Omental fat pad (tissue), 4 donors: ENCODE data around the gene RASL10A. TPM values are rescaled to one million over a fixed set of nuclear protein-coding genes. Genes with fewer than 3 reads are reported as not detected.

Experiments
- ATAC-seq: fragments of 150-250 bp; one replicate; pipeline ENCODE4 v1.9.1; 2016; ENCODE audit warnings: mild to moderate bottlenecking, moderate library complexity; ENCODE audit not compliant: low FRiP score
- DNase-seq: peaks from one replicate; pipeline ENCODE4 v3.0.0-alpha.2; 2019; ENCODE audit warnings: low spot score
- CTCF ChIP-seq, 3 donors: fragments of 450-650 bp; IDR thresholded peaks; one replicate each; pipeline ENCODE4 v1.5.1; 2016 to 2017; ENCODE audit warnings: antibody characterized with exemption in 3 of 3, mild to moderate bottlenecking in 3 of 3, moderate library complexity in 2 of 3
- total RNA-seq, 4 donors: library from RNA; depleted of rRNA; stranded (reverse); fragments of >200 nt; gene quantifications; one replicate each; pipeline ENCODE4 v1.1.0, GENCODE V29; 2016

The RASL10A gene
- total RNA-seq, 4 donors from 2014 or later = 0.56 to 2.6 (median 1.5) TPM; not detected in 1

- DNase-seq (no peak), ATAC-seq (no peak)
- TF ChIP-seq CTCF (IDR thresholded peaks at IDR 0.05) = no peak
These were observed 27.2 kb upstream of the RASL10A start for GRCh38 chr22:29342577-29343312.

GRCh38 chr22:29342177-29342576 lies 26.7 kb upstream of the RASL10A start:
- ATAC-seq = no peak
- no peak for TF ChIP-seq CTCF (IDR thresholded peaks at IDR 0.05)
- no peak for DNase-seq

- DNase-seq (no peak), ATAC-seq (no peak)
- no peak for TF ChIP-seq CTCF (IDR thresholded peaks at IDR 0.05)
These were observed 26.3 kb upstream of the RASL10A start for GRCh38 chr22:29341849-29342127.

GRCh38 chr22:29341056-29341848 lies 25.8 kb upstream of the RASL10A start:
- DNase-seq (no peak), ATAC-seq (no peak)
- TF ChIP-seq CTCF (IDR thresholded peaks at IDR 0.05) = no peak

GRCh38 chr22:29340566-29340965 lies 25.1 kb upstream of the RASL10A start:
- DNase-seq = no peak
- no peak for TF ChIP-seq CTCF (IDR thresholded peaks at IDR 0.05)
- ATAC-seq = no peak

GRCh38 chr22:29339381-29340235 lies 24.1 kb upstream of the RASL10A start:
- no peak for TF ChIP-seq CTCF (IDR thresholded peaks at IDR 0.05)
- DNase-seq (no peak), ATAC-seq (no peak)
